C4-2B (cell line): Measurements from ENCODE around the gene KRI1.
A peak's percentile ranks its signal among the peaks of the same experiment; 100 is the strongest.
"Not testable (repeated sequence)": the region's sequence is repeated elsewhere in the genome, so short reads cannot be mapped to it uniquely, and the experiment has no call there.

Experiments used
- H3K27ac ChIP-seq: fragments of 450-650 bp; 2 replicates; pipeline ENCODE4 v1.5.1; 2017
- CTCF ChIP-seq: fragments of 450-650 bp; conservative IDR thresholded peaks from 2 replicates; pipeline ENCODE4 v1.5.1; 2017; ENCODE audit warnings: mild to moderate bottlenecking
- ZFX ChIP-seq: fragments of 450-650 bp; IDR thresholded peaks from 2 replicates; pipeline ENCODE4 v1.6.1; 2017

The KRI1 gene

DNA sequence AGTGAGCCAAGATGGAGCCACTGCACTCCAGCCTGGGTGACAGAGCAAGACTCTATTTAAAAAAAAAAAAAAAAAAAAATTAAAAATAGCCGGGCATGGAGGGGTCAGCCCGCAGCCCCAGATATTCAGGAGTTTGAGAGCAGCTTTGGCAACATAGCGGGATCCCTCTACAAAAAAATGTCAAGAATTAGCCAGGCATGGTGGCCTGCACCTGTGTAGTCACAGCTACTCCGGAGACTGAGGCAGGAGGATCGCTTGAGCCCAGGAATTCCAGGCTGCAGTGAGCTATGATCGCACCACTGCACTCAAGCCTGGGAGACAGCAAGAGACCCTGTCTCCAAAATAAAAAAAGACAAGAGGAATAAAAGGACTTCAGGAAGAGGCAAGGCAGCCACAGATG is 20.6 kb upstream of the KRI1 start:
- TF ChIP-seq ZFX (no peak), CTCF (no peak)

GRCh38 chr19:10583036-10583776 is 17.4 kb upstream of the KRI1 start:
- no peak overlapping the region for H3K27ac ChIP-seq
- no peak for TF ChIP-seq ZFX
- TF ChIP-seq CTCF: no peak

More for the DNA sequence above, 20.6 kb upstream of the KRI1 start:
- H3K27ac ChIP-seq: peak overlapping the region; percentile 84

DNA sequence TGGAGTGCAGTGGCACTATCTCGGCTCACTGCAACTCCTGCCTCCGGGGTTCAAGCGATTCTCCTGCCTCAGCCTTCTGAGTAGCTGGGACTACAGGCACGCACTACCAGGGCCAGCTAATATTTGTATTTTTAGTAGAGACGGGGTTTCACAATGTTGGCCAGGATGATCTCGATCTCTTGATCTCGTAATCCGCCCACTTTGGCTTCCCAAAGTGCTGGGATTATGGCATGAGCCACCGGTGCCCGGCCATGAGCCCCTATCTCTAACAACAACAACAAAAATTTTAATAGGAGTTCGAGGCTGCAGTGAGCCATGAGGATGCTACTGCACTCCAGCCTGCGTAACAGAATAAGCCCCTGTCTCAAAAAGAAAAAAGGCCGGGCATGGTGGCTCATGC is 16.3 kb upstream of the KRI1 start:
- TF ChIP-seq ZFX: no peak
- no peak for TF ChIP-seq CTCF
- H3K27ac ChIP-seq: no peak overlapping the region

- TF ChIP-seq CTCF (peak; percentile 98), ZFX (no peak)
- no peak overlapping the region for H3K27ac ChIP-seq
Observed at GRCh38 chr19:10580979-10581631, 15.3 kb upstream of the KRI1 start.

DNA sequence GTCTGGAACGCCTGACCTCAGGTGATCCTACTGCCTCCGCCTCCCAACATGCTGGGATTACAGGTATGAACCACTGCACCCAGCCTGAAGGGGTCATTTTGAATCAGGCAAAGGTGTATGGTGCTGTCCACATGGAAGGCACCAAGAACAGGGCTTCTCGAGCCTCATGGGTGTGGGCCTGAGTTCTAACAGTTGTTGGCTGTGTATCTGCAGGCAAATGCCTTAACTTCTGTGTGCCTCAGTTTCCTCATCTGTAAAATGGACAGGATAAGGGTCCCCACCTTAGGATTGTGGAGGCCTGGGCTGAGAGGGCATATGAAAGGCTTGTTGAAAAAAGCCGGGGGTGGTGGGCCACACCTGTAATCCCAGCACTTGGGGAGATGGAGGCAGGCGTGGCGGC is 12.1 kb upstream of the KRI1 start:
- TF ChIP-seq ZFX (no peak), CTCF (no peak)
- no peak overlapping the region for H3K27ac ChIP-seq

DNA sequence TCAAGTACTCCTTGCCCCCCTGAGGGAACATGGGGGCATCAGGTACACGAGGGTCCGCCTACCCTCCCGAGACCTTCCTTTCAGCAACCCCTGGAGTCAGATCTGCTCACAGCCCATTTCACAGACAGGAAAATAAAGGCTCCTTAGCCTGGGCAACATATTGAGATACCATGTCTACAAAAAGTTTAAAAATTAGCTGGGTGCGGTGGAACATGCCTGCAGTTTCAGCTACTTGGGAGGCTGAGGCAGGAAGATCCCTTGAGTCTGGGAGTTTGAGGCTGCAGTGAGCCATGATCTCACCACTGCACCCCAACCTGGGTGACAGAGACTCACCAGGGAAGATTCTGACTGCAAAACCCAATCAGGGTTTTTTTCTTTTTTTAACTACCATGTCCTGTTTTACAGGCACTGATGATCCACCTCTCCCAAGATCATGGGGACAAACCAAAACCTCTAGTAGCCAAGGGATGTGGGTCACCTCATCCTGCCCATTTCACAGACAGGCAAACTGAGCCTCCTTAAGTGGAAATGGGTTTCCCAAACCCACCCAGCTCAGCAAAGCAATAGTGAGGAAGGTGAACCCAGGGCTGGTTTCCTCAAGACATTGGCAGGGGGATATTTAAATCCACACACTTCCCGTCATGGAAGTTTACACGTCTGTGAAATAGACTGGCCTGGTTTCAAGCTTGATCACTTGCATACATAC is 9.4 kb upstream of the KRI1 start:
- TF ChIP-seq CTCF (no peak), ZFX (no peak)
- H3K27ac ChIP-seq: no peak overlapping the region

DNA sequence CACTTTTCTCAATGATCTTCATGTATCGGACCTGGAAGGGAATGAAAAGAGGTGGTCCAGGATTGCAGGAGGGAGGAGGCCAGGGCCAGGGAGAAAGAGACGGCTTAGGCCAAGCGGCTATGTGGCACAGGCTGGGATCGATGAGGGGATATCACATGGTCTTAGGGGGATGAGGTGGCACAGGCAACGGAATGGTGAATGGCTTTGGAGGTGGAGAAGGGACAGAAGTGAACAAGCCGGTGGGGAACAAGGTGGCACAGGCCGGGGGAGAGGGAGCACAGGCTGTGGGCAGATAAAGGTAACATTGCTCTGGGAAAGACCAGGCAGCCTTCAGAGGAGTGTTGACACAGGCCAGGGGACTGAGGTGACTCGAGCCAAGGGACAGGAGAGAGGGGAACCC is 8.7 kb upstream of the KRI1 start:
- no peak for TF ChIP-seq ZFX
- TF ChIP-seq CTCF: no peak

GRCh38 chr19:10573793-10574192 is 8.0 kb upstream of the KRI1 start:
- not testable (repeated sequence) for H3K27ac ChIP-seq

More for the DNA sequence above, 8.7 kb upstream of the KRI1 start:
- H3K27ac ChIP-seq: no peak overlapping the region
